GM18517 (cell line): ENCODE data around the gene RUNX2.

ENCODE experiments used
- ATAC-seq: cut with Tn5 transposase; IDR thresholded peaks from one replicate; pipeline ENCODE4 v1.9.1; 2021; ENCODE audit warnings: mild to moderate bottlenecking, moderate library complexity; ENCODE audit not compliant: unreplicated experiment

The RUNX2 gene

GRCh38 chr6:45477790-45478189, 149.7 kb downstream of the RUNX2 start:
- no peak for ATAC-seq

GRCh38 chr6:45478240-45478639, 150.1 kb downstream of the RUNX2 start:
- ATAC-seq: no peak

- peak; percentile 90 for ATAC-seq
These were observed 152.0 kb downstream of the RUNX2 start for GRCh38 chr6:45479834-45480751.

GRCh38 chr6:45480752-45481415, 152.8 kb downstream of the RUNX2 start:
- ATAC-seq: no peak

- no peak for ATAC-seq
These were observed 154.9 kb downstream of the RUNX2 start for GRCh38 chr6:45483021-45483420.

- ATAC-seq: no peak
These were observed 155.4 kb downstream of the RUNX2 start for GRCh38 chr6:45483501-45483900.

- peak; percentile 74 for ATAC-seq
These were observed 158.6 kb downstream of the RUNX2 start for GRCh38 chr6:45486736-45487135.

- ATAC-seq: no peak
These were observed 159.5 kb downstream of the RUNX2 start for GRCh38 chr6:45487645-45488044.

- no peak for ATAC-seq
These were observed 160.1 kb downstream of the RUNX2 start for GRCh38 chr6:45488269-45488668.

GRCh38 chr6:45488889-45489288, 160.8 kb downstream of the RUNX2 start:
- no peak for ATAC-seq

- ATAC-seq: no peak
These were observed 163.1 kb downstream of the RUNX2 start for GRCh38 chr6:45491048-45491735.

GRCh38 chr6:45491874-45492273, 163.7 kb downstream of the RUNX2 start:
- no peak for ATAC-seq

GRCh38 chr6:45493761-45494160, 165.6 kb downstream of the RUNX2 start:
- no peak for ATAC-seq

- ATAC-seq: no peak
These were observed 166.4 kb downstream of the RUNX2 start for GRCh38 chr6:45494416-45495135.

- no peak for ATAC-seq
These were observed 167.4 kb downstream of the RUNX2 start for GRCh38 chr6:45495429-45496084.

GRCh38 chr6:45496085-45496433, 167.9 kb downstream of the RUNX2 start:
- no peak for ATAC-seq

- no peak for ATAC-seq
These were observed 170.5 kb downstream of the RUNX2 start for GRCh38 chr6:45498591-45498990.

- ATAC-seq: peak; percentile 48
These were observed 173.0 kb downstream of the RUNX2 start for GRCh38 chr6:45500924-45501816.

GRCh38 chr6:45502456-45502855, 174.3 kb downstream of the RUNX2 start:
- ATAC-seq: no peak
